Measurements from ENCODE around the gene AK4.
"Not testable (repeated sequence)": the region's sequence is repeated elsewhere in the genome, so short reads cannot be mapped to it uniquely, and the experiment has no call there.

Gene AK4

DNA sequence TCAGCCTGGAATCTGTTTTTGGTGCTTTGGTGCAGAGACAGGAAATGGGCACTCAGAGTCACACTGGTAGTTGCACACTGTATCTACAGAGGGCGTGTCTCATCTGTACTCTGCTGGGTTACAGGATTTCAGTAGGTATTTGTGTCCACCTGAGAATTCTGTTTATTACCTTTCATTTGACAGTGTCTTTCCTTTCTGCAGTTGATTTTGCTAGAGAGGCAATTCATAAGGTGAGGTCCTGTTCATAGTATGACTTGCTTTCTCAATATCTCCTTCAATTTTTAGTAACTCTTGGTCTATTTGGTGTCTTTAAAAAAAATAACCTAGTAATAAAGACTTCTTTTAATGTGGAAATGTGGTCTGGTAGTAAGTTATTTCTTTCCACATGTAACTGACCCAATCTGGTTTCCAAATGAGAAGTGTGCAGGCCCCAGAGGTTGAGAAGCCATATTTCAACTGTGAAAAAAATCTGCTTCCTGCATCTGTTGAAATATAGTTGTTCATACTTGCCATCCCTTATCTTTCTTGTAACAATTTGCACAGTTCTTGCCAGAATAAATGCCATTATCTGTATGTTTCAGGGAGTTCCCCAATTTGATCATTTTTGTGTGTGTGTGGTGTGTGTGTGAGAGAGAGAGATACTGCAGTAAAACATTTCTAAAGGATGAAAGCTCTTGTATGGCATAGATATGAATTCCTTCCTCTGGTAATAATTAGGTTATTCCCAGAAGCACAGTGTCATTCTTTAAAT is 82.9 kb downstream of the AK4 start:
- no peak for DNase-seq (ENCODE audit: low spot score)
- TF ChIP-seq, protein P1, sequence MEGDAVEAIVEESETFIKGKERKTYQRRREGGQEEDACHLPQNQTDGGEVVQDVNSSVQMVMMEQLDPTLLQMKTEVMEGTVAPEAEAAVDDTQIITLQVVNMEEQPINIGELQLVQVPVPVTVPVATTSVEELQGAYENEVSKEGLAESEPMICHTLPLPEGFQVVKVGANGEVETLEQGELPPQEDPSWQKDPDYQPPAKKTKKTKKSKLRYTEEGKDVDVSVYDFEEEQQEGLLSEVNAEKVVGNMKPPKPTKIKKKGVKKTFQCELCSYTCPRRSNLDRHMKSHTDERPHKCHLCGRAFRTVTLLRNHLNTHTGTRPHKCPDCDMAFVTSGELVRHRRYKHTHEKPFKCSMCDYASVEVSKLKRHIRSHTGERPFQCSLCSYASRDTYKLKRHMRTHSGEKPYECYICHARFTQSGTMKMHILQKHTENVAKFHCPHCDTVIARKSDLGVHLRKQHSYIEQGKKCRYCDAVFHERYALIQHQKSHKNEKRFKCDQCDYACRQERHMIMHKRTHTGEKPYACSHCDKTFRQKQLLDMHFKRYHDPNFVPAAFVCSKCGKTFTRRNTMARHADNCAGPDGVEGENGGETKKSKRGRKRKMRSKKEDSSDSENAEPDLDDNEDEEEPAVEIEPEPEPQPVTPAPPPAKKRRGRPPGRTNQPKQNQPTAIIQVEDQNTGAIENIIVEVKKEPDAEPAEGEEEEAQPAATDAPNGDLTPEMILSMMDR (IDR thresholded peaks at IDR 0.05), result no peak
- no peak overlapping the region for H3K27ac ChIP-seq
- H3K4me3 ChIP-seq, result no peak overlapping the region

DNA sequence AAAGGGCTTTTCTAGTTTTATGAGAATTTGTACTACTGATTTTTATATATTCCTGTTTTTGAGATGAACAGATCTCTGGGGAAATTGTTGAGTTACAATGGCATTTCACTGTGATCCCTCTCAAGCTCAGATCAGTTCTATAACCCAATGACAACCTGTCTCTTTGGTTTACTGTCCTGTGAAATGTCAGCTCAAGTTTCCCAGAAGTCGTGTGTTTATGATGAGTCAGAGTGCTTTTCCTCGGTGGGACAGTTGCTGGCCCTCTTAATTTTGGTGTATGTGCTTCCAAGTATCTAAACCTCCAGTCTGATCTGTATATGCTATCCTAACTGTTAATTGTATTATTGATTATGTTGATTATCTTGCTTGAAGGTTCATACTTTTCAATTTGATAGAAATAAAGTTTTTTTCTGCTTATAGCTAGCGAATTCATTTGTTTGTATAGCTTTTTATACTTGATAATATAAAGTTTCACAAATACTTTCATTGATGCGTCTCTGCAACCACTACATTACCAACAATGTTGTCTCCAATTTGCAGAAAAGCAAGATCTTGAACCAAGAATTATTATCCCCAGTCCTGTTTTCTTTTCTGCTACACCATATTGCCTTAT is 83.8 kb downstream of the AK4 start:
- Histone ChIP-seq H3K27ac (no peak overlapping the region), H3K4me3 (no peak overlapping the region)
- TF ChIP-seq, protein P1 (IDR thresholded peaks at IDR 0.05), result no peak
- DNase-seq (ENCODE audit: low spot score), result no peak

DNA sequence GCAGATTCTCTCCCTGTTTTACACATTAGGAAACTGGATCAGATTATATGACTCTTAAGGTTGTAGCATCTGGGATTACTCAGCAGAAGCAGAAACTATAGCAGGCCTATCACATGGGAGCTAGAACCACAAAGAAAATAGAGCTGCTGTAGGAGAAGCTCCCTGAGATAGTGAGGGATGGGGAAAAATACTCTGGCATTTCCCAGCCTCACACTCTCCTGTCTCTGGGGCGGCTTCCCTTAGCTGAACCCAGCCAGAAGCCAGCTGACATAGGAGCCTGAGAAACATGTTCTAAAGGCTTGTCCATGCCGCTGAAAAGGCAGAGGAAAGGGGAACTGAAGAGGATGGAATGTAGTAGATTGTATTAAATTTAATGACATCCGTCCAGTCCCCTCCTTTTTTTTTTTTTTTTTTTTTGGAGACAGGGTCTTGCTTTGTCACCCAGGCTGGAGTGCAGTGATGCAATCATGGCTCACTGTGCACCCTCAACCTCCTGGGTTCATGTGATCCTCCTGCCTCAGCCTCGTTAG is 84.5 kb downstream of the AK4 start:
- TF ChIP-seq, protein P1 (IDR thresholded peaks at IDR 0.05), result no peak
- Histone ChIP-seq H3K27ac (no peak overlapping the region), H3K4me3 (no peak overlapping the region)
- DNase-seq (ENCODE audit: low spot score), result no peak

DNA sequence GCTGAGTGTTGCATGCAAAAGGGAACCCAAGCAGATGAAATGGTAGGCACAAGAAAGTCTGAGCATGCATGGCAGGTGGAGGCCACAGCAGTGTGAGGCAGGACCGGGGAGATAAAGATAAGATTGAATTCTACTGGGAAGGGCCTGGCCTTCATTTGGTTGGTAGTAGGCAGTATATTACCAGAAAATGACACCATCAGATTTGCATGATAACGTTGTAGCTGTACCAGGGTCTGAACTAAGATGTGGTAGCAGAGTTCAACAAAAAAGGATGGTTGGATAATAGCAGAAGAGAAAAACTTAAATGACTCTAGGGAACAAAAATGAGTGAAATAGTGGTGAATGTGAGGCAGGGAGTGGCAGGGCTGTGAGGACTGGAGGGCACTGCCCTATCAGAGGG is 85.8 kb downstream of the AK4 start:
- TF ChIP-seq, protein P1 (IDR thresholded peaks at IDR 0.05), result no peak
- Histone ChIP-seq H3K4me3 (no peak overlapping the region), H3K27ac (no peak overlapping the region)
- DNase-seq (ENCODE audit: low spot score), result no peak

DNA sequence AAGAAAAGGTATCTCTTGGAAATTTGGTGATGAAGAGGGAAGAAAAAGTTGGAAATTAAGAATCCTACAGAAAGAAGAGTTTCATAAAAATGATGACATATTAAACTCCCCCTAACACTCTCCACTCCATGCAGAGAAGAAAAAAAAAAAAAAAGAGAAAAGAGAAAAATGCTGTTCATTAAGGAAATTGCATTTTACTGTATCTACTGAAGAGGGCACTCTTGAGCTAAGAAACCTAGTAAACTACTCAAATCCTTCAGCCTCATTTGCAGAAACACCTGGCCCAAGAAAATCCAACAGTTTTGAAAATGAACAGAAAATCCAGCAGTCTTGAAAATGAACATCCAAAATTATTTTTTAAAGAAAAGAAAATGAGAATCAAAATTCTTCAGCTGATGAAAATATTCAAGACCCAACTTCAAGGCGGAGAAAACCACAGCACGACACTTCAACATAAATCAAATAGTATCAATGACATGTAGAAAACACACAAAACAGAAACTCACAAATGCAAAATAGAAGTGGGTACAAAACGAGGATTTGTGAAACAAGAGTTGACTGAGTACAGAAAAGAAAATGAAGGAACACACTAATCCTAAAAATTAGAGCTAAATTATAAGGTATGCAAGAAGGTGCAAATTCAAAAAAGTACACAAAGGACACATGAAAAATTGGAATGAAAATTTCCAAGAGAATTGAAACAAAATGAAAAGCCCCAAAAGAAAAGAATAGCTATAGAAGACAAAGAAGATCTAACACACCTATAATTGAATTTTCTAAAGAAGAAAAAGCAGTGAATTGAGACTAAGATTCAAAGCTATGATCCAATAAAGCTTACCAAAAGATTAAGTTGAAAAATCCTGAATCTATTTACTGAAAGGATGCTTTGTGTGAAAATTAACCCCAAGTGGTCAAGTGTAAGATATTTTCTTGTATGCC is 88.1 kb downstream of the AK4 start:
- no peak for DNase-seq (ENCODE audit: low spot score)
- TF ChIP-seq, protein P1 (IDR thresholded peaks at IDR 0.05), result no peak
- H3K4me3 ChIP-seq, result no peak overlapping the region

DNA sequence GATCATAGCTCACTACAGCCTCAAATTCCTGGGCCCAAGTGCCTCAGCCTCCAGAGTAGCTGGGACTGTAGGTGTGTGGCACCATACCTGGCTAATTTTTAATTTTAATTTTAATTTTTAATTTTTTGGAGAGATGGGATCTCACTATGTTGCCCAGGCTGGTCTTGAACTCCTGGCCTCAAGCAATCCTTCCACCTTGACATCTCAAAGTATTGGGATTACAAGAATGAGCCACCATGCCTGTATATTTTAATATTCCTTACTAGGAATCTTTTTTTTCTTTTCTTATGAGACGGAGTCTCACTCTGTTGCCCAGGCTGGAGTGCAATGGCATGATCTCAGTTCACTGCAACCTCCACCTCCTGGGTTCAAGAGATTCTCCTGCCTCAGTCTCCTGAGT is 89.1 kb downstream of the AK4 start:
- not testable (repeated sequence) for H3K4me3 ChIP-seq; H3K27ac ChIP-seq; DNase-seq (ENCODE audit: low spot score)

More for the DNA sequence above, 88.1 kb downstream of the AK4 start:
- H3K27ac ChIP-seq, result no peak overlapping the region

DNA sequence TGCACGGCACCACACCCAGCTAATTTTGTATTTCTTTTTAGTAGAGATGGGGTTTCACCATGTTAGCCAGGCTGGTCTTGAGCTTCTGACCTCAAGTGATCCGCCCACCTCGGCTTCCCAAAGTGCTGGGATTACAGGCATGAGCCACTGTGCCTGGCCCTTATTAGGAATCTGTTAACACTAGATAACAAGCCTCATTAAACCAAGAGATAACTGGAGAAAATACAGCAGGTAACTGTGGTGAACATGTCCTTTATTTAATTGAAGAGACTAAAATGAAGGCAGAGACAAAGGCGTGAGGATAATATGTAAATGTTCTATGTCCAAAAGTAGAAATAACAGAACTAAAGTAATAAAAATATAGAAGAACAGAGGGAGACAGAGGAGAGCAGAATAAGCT is 89.5 kb downstream of the AK4 start:
- TF ChIP-seq, protein P1 (IDR thresholded peaks at IDR 0.05), result no peak
- Histone ChIP-seq H3K4me3 (no peak overlapping the region), H3K27ac (no peak overlapping the region)
- no peak for DNase-seq (ENCODE audit: low spot score)

Measured in coronary artery (tissue), 2 donors.